Measurements from ENCODE around the gene C10orf143. TPM values are rescaled to one million over a fixed set of nuclear protein-coding genes. Genes with fewer than 3 reads are reported as not detected.

Gene C10orf143
- total RNA-seq, 1 experiment from 2014 or later: not detected

GRCh38 chr10:130064783-130065182 is 45.8 kb downstream of the C10orf143 start:
- in situ Hi-C loops (cut with HindIII; ENCODE audit: low sequenced_read_pairs): no loop called here
- DNase-seq (ENCODE audit: low spot score): peak; percentile 4

DNA sequence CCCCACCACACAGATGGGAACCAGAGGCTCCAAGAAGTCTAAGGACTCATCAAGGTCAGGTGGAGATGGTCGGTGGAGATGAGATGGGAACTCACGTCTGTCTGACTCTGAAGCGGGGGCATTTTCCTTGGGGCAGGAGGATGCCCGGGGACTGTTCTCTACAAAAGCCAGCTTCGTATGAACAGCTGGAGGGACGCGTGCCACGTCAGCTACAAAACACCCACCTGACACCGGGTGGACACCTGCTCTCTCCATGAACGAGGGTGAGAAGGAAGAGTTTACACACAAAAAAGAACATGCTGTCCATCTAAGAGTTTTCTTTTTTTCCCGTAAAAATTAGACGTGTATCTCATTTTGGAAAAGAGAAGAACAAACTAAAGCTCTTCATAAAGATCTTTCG is 47.7 kb downstream of the C10orf143 start:
- no peak for DNase-seq (ENCODE audit: low spot score)
- in situ Hi-C loops (cut with HindIII; ENCODE audit: low sequenced_read_pairs): no loop called here

GRCh38 chr10:130062201-130062600 is 48.4 kb downstream of the C10orf143 start:
- no peak for DNase-seq (ENCODE audit: low spot score)
- in situ Hi-C loops (cut with HindIII; ENCODE audit: low sequenced_read_pairs): no loop called here

- in situ Hi-C loops (cut with HindIII; ENCODE audit: low sequenced_read_pairs): no loop called here
- DNase-seq (ENCODE audit: low spot score): no peak
These were observed 48.9 kb downstream of the C10orf143 start for GRCh38 chr10:130061760-130062159.

DNA sequence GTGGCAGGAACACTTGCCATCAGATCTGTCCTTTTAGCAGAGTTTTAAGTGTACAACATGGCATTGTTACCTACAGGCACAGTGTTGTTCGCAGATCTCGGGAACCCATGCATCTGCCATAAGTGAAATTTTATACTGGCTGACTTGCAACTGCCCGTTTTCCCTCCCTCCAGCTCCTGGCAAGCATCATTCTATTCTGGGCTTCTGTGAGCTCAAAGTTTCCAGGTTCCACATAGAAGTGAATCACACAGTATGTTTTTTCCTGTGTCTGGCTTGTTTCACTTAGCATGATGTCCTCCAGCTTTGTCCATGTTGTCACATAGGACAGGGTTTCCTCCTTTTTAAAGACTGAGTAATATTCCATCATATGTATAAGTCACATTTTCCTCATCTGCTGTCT is 56.6 kb downstream of the C10orf143 start:
- in situ Hi-C loops (cut with HindIII; ENCODE audit: low sequenced_read_pairs): no loop called here
- DNase-seq (ENCODE audit: low spot score): no peak

- in situ Hi-C loops (cut with HindIII; ENCODE audit: low sequenced_read_pairs): no loop called here
- DNase-seq (ENCODE audit: low spot score): no peak
These were observed 57.1 kb downstream of the C10orf143 start for GRCh38 chr10:130053561-130053960.

DNA sequence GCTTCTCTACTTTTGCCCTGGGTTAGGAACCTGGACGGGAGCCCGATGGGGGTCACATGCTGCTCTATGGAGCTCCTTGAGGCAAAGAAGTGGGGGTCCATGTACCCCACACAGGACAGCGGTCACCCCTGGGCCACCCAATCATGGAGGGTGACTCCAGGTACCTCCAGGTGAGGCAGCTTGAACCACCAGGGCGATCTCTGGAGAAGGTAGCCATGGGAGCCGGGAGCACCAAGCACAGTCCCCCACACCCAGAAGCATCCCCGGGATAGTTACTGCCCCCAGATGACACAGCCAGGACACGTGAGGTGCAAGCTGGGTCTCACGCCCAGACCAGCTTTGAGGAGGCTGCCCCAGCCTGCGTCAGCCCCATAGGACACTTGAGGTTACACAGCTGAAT is 58.4 kb downstream of the C10orf143 start:
- DNase-seq (ENCODE audit: low spot score): no peak
- in situ Hi-C loops (cut with HindIII; ENCODE audit: low sequenced_read_pairs): no loop called here

- in situ Hi-C loops (cut with HindIII; ENCODE audit: low sequenced_read_pairs): no loop called here
These were observed 59.9 kb downstream of the C10orf143 start for GRCh38 chr10:130050721-130051120.

GRCh38 chr10:130049987-130050386 is 60.6 kb downstream of the C10orf143 start:
- DNase-seq (ENCODE audit: low spot score): no peak
- in situ Hi-C loops (cut with HindIII; ENCODE audit: low sequenced_read_pairs): no loop called here

More at GRCh38 chr10:130050721-130051120, 59.9 kb downstream of the C10orf143 start:
- no peak for DNase-seq (ENCODE audit: low spot score)

DNA sequence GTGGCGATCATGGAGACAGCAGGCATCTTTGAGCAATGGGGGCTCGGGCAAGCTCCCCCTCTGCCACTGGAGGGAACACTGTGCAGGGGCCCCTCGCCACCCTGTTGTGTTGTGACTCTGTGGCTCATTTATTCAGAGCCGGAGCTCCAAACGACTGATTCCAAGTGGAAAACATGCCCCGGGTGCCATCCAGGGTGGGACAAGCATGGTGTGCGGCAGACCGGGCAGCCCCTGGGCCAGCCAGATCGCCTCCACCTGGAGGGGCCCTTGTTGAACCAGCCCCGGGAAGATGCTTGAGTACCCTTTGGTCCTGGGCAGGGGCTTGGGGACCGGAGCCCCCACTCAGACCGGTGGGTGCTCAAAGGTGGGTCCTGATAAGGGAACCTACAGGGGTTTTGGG is 61.4 kb downstream of the C10orf143 start:
- in situ Hi-C loops (cut with HindIII; ENCODE audit: low sequenced_read_pairs): no loop called here
- DNase-seq (ENCODE audit: low spot score): no peak

DNA sequence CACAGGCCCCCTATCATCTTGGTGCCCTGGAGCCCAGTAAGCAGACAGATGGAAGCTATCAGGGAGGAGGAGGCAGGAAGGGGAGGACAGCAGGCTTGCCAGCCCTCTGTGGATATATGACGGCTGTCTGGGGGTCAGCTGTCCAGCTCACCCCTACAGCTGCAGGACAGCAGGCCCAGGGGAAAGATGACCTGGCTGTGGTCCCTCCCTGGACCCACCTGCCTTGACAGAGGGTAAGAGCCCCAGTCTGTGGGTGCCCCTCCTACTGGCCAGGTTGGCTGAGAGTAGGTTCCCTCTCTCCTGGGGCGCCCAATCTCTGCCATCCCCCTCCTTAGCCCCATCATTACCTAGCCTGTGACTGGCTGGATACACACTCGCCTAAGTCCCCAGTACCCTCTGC is 62.5 kb downstream of the C10orf143 start:
- in situ Hi-C loops (cut with HindIII; ENCODE audit: low sequenced_read_pairs): no loop called here
- DNase-seq (ENCODE audit: low spot score): no peak

GRCh38 chr10:130047336-130047735 is 63.3 kb downstream of the C10orf143 start:
- in situ Hi-C loops (cut with HindIII; ENCODE audit: low sequenced_read_pairs): no loop called here
- no peak for DNase-seq (ENCODE audit: low spot score)

GRCh38 chr10:130046591-130046990 is 64.0 kb downstream of the C10orf143 start:
- in situ Hi-C loops (cut with HindIII; ENCODE audit: low sequenced_read_pairs): no loop called here

GRCh38 chr10:130045801-130046321 is 64.8 kb downstream of the C10orf143 start:
- no peak for DNase-seq (ENCODE audit: low spot score)
- in situ Hi-C loops (cut with HindIII; ENCODE audit: low sequenced_read_pairs): no loop called here

More at GRCh38 chr10:130046591-130046990, 64.0 kb downstream of the C10orf143 start:
- DNase-seq (ENCODE audit: low spot score): no peak

- in situ Hi-C loops (cut with HindIII; ENCODE audit: low sequenced_read_pairs): no loop called here
- DNase-seq (ENCODE audit: low spot score): peak; percentile 8
These were observed 65.5 kb downstream of the C10orf143 start for GRCh38 chr10:130045091-130045652.

GRCh38 chr10:130044067-130045061 is 66.3 kb downstream of the C10orf143 start:
- DNase-seq (ENCODE audit: low spot score): no peak
- in situ Hi-C loops (cut with HindIII; ENCODE audit: low sequenced_read_pairs): no loop called here

DNA sequence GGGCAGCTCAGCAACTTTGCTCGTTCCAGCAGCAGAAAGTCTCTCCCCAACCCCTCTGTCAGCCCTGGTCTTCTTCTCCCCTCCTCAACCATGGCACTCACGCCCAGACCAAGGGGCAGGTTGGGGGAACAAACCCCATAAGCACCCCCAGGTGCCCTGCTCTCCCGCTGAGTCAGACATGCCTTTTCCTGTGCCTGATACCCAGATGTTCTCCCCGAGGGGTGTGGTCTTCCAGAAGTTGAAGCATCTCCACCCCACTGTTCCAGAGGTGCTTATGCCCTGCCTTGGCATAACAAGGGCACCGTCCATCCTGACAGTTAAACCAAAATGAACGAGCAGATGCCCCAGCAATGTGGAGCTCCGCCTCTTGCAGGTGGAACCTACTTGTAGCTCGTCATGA is 67.1 kb downstream of the C10orf143 start:
- no peak for DNase-seq (ENCODE audit: low spot score)
- in situ Hi-C loops (cut with HindIII; ENCODE audit: low sequenced_read_pairs): no loop called here

- in situ Hi-C loops (cut with HindIII; ENCODE audit: low sequenced_read_pairs): no loop called here
- DNase-seq (ENCODE audit: low spot score): no peak
These were observed 68.2 kb downstream of the C10orf143 start for GRCh38 chr10:130042381-130042780.

- DNase-seq (ENCODE audit: low spot score): no peak
- in situ Hi-C loops (cut with HindIII; ENCODE audit: low sequenced_read_pairs): no loop called here
These were observed 68.9 kb downstream of the C10orf143 start for GRCh38 chr10:130041451-130042371.

Measured in G401 (cell line).